H9 (cell line): Measurements from ENCODE around the gene RBM19. TPM values are rescaled to one million over a fixed set of nuclear protein-coding genes. Genes with fewer than 3 reads are reported as not detected.

Experiments
- DNase-seq: peaks from one replicate; pipeline ENCODE4 v3.0.0-alpha.2; 2017
- H2AFZ ChIP-seq: one replicate; pipeline ENCODE4 v1.6.1; 2013; ENCODE audit warnings: mild to moderate bottlenecking, low read length, control low read depth, moderate library complexity
- H2AK5ac ChIP-seq: 2 replicates; pipeline ENCODE4 v1.6.1; 2013; ENCODE audit warnings: low read length, control low read depth, mixed read lengths; ENCODE audit not compliant: insufficient read length
- H2BK120ac ChIP-seq: one replicate; pipeline ENCODE4 v1.6.1; 2013; ENCODE audit warnings: low read depth, mild to moderate bottlenecking, low read length, control low read depth, inconsistent platforms; ENCODE audit not compliant: poor library complexity, severe bottlenecking
- H2BK12ac ChIP-seq: 2 replicates; pipeline ENCODE4 v1.6.1; 2013; ENCODE audit warnings: low read length, control low read depth, mixed read lengths, low read depth; ENCODE audit not compliant: insufficient read length
- H2BK15ac ChIP-seq: 2 replicates; pipeline ENCODE4 v1.6.1; 2013; ENCODE audit warnings: low read depth, low read length, control low read depth
- H2BK20ac ChIP-seq: one replicate; pipeline ENCODE4 v1.6.1; 2013; ENCODE audit warnings: low read depth, mild to moderate bottlenecking, low read length, control low read depth, inconsistent platforms; ENCODE audit not compliant: poor library complexity, severe bottlenecking
- H2BK5ac ChIP-seq: 2 replicates; pipeline ENCODE4 v1.6.1; 2013; ENCODE audit warnings: low read length, control low read depth, mixed read lengths; ENCODE audit not compliant: insufficient read length
- H3K14ac ChIP-seq: 2 replicates; pipeline ENCODE4 v1.6.1; 2013; ENCODE audit warnings: low read length, control low read depth; ENCODE audit not compliant: insufficient read depth
- H3K18ac ChIP-seq: 2 replicates; pipeline ENCODE4 v1.6.1; 2013; ENCODE audit warnings: low read depth, mild to moderate bottlenecking, mixed read lengths, low read length, control low read depth; ENCODE audit not compliant: insufficient read length
- H3K23ac ChIP-seq: 2 replicates; pipeline ENCODE4 v1.6.1; 2013; ENCODE audit warnings: low read length, control low read depth, mixed read lengths, low read depth; ENCODE audit not compliant: insufficient read length
- H3K23me2 ChIP-seq: 2 replicates; pipeline ENCODE4 v1.6.1; 2013; ENCODE audit warnings: low read depth, mild to moderate bottlenecking, mixed read lengths, low read length, control low read depth; ENCODE audit not compliant: insufficient read length, poor library complexity, severe bottlenecking
- H3K27ac ChIP-seq: 2 replicates; pipeline ENCODE4 v1.5.1; 2013; ENCODE audit warnings: low read length, control low read depth, mixed read lengths, low read depth; ENCODE audit not compliant: insufficient read length
- H3K27me3 ChIP-seq: 2 replicates; pipeline ENCODE4 v1.6.1; 2013; ENCODE audit warnings: low read length, control low read depth, inconsistent platforms; ENCODE audit not compliant: insufficient read depth
- H3K4ac ChIP-seq: 2 replicates; pipeline ENCODE4 v1.6.1; 2013; ENCODE audit warnings: low read depth, mild to moderate bottlenecking, control low read depth, inconsistent platforms, low read length, moderate library complexity
- H3K4me1 ChIP-seq: 2 replicates; pipeline ENCODE4 v1.6.1; 2013; ENCODE audit warnings: low read length, control low read depth, inconsistent platforms; ENCODE audit not compliant: insufficient read depth
- H3K4me2 ChIP-seq: 2 replicates; pipeline ENCODE4 v1.6.1; 2013; ENCODE audit warnings: low read length, control low read depth, mixed read lengths; ENCODE audit not compliant: insufficient read length, insufficient read depth
- H3K56ac ChIP-seq: 2 replicates; pipeline ENCODE4 v1.6.1; 2013; ENCODE audit warnings: low read depth, mild to moderate bottlenecking, mixed read lengths, low read length, control low read depth; ENCODE audit not compliant: insufficient read length
- H3K79me1 ChIP-seq: 2 replicates; pipeline ENCODE4 v1.6.1; 2013; ENCODE audit warnings: low read depth, mild to moderate bottlenecking, moderate library complexity, low read length, control low read depth, inconsistent platforms; ENCODE audit not compliant: insufficient read depth, poor library complexity, severe bottlenecking
- H3K79me2 ChIP-seq: 2 replicates; pipeline ENCODE4 v1.6.1; 2013; ENCODE audit warnings: low read length, control low read depth, inconsistent platforms; ENCODE audit not compliant: insufficient read depth
- H3K9ac ChIP-seq: 2 replicates; pipeline ENCODE4 v1.6.1; 2013; ENCODE audit warnings: low read length, control low read depth, mixed read lengths; ENCODE audit not compliant: insufficient read length; ENCODE audit errors: extremely low read depth
- H3K9me3 ChIP-seq: one replicate; pipeline ENCODE4 v1.6.1; 2013; ENCODE audit warnings: low read depth, low read length, inconsistent platforms; ENCODE audit not compliant: control insufficient read depth
- H3T11ph ChIP-seq: one replicate; pipeline ENCODE4 v1.6.1; 2013; ENCODE audit warnings: mild to moderate bottlenecking, low read length, control low read depth, inconsistent platforms
- H4K20me1 ChIP-seq: one replicate; pipeline ENCODE4 v1.6.1; 2013; ENCODE audit not compliant: control insufficient read depth, insufficient read length, insufficient read depth
- H4K5ac ChIP-seq: 2 replicates; pipeline ENCODE4 v1.6.1; 2013; ENCODE audit warnings: low read depth, mild to moderate bottlenecking, mixed read lengths, low read length, control low read depth; ENCODE audit not compliant: insufficient read length
- H4K8ac ChIP-seq: replicated peaks from 2 replicates; pipeline ENCODE4 v1.6.1; 2013; ENCODE audit warnings: low read length, control low read depth, mixed read lengths, low read depth; ENCODE audit not compliant: insufficient read length
- H4K91ac ChIP-seq: 2 replicates; pipeline ENCODE4 v1.6.1; 2013; ENCODE audit warnings: low read depth, mild to moderate bottlenecking, moderate library complexity, mixed read lengths, low read length, control low read depth; ENCODE audit not compliant: insufficient read length
- H3K27ac Mint-ChIP-seq, 3 experiments: 2 replicates in 2 of 3; 3 replicates in 1 of 3; pipeline ENCODE4 v1.8.0; 2020 to 2021; ENCODE audit warnings: mixed read lengths in 3 of 3, mild to moderate bottlenecking in 1 of 3, moderate library complexity in 1 of 3
- H3K27me3 Mint-ChIP-seq: 2 replicates; pipeline ENCODE4 v1.8.0; 2021; ENCODE audit warnings: low read depth, mild to moderate bottlenecking, moderate library complexity, mixed read lengths
- H3K36me3 Mint-ChIP-seq, 3 experiments: 2 replicates in 2 of 3; 3 replicates in 1 of 3; pipeline ENCODE4 v1.8.0; 2020 to 2021; ENCODE audit warnings: low read depth in 3 of 3, mixed read lengths in 3 of 3; ENCODE audit not compliant: insufficient read depth in 1 of 3
- H3K4me1 Mint-ChIP-seq, 2 experiments: 2 replicates each; pipeline ENCODE4 v1.8.0; 2020; ENCODE audit warnings: mixed read lengths in 2 of 2
- H3K4me3 Mint-ChIP-seq, 2 experiments: 2 replicates in 1 of 2; 3 replicates in 1 of 2; pipeline ENCODE4 v1.8.0; 2020 to 2021; ENCODE audit warnings: mild to moderate bottlenecking in 2 of 2, mixed read lengths in 2 of 2, moderate library complexity in 1 of 2
- H3K9me3 Mint-ChIP-seq, 2 experiments: 2 replicates in 1 of 2; 3 replicates in 1 of 2; pipeline ENCODE4 v1.8.0; 2020; ENCODE audit warnings: mild to moderate bottlenecking in 2 of 2, mixed read lengths in 2 of 2, moderate library complexity in 1 of 2
- CTCF ChIP-seq: fragments of 200-600 bp; sonication (generic); conservative IDR thresholded peaks from 3 replicates; pipeline ENCODE4 v1.8.0; 2021; ENCODE audit warnings: antibody characterized with exemption, mild to moderate bottlenecking
- WGBS: extraction: QIAGEN DNeasy Blood & Tissue Kit; methylation state at CpG from one replicate; pipeline ENCODE4 v1.1.7; 2013; ENCODE audit warnings: missing lambda C conversion rate, low lambda C conversion rate, mixed read lengths; ENCODE audit not compliant: insufficient read length; ENCODE audit errors: extremely low coverage; 5-methylcytosine and 5-hydroxymethylcytosine counted together
- total RNA-seq: library from RNA; stranded (reverse); gene quantifications from 2 replicates; pipeline ENCODE4 v1.2.1, GENCODE V29; 2021

The RBM19 gene
- total RNA-seq, 1 experiment from 2014 or later, result 32.2 TPM

GRCh38 chr12:113934946-113935345, 31.2 kb downstream of the RBM19 start:
- Histone ChIP-seq H3K9ac (no peak overlapping the region), H2AFZ (no peak overlapping the region), H2BK20ac (no peak overlapping the region), H4K5ac (no peak overlapping the region), H3K9me3 (no peaks in the 10 kb centered on the region), H2BK120ac (no peak overlapping the region), H4K8ac (no peak overlapping the region), H3T11ph (no peak overlapping the region), H3K79me2 (no peaks in the 10 kb centered on the region), H3K14ac (no peak overlapping the region), H2BK15ac (no peak overlapping the region), H3K23me2 (no peaks in the 10 kb centered on the region), H2BK12ac (no peak overlapping the region), H2BK5ac (no peak overlapping the region), H3K23ac (no peak overlapping the region), H3K4me2 (no peak overlapping the region), H3K27me3 (no peaks in the 10 kb centered on the region), H4K91ac (no peak overlapping the region), H3K27ac (no peak overlapping the region), H3K79me1 (no peaks in the 10 kb centered on the region), H2AK5ac (no peak overlapping the region), H3K18ac (no peak overlapping the region), H3K4me1 (no peaks in the 10 kb centered on the region), H3K4ac (no peak overlapping the region), H3K56ac (no peak overlapping the region), H4K20me1 (no peaks in the 10 kb centered on the region)
- peaks cover 5 to 48% of the 10 kb centered on the region in 2 experiments for H3K4me1 Mint-ChIP-seq
- no CpG with 5 or more reads among the region's 9 CpGs for WGBS
- no peak for TF ChIP-seq CTCF
- no peaks in the 10 kb centered on the region for H3K27me3 Mint-ChIP-seq
- no peak for DNase-seq
- peak overlapping the region in 2 of 3 experiments; percentile 7 to 92; a peak in 2 of 7 replicates for H3K27ac Mint-ChIP-seq
- H3K36me3 Mint-ChIP-seq, result peaks cover 16 to 55% (median 47%) of the 10 kb centered on the region in 3 experiments; a peak in 6 of 7 replicates
- no peaks in the 10 kb centered on the region; a peak in 1 of 5 replicates for H3K9me3 Mint-ChIP-seq
- H3K4me3 Mint-ChIP-seq, result no peak overlapping the region
